CD14-positive monocyte (primary cell): ENCODE measurements around the gene WDR4. TPM values are rescaled to one million over a fixed set of nuclear protein-coding genes. Genes with fewer than 3 reads are reported as not detected.

Experiments
- DNase-seq, 3 donors: peaks; one replicate each; pipeline ENCODE4 v3.0.0-alpha.2; 2011 to 2022
- H2AFZ ChIP-seq: 2 replicates; pipeline ENCODE4 v1.6.0; 2012; ENCODE audit warnings: mild to moderate bottlenecking, low read depth, low read length, inconsistent platforms; ENCODE audit not compliant: insufficient read depth, poor library complexity, severe bottlenecking
- H3K27ac ChIP-seq, 2 donors: 1 replicate in 1 of 2; 2 replicates in 1 of 2; pipeline ENCODE4 v1.5.1; 2012 to 2013; ENCODE audit warnings: low read length in 2 of 2, control low read depth in 1 of 2, inconsistent platforms in 1 of 2, low read depth in 1 of 2, mild to moderate bottlenecking in 1 of 2
- H3K27me3 ChIP-seq, 2 donors: one replicate each; pipeline versions ENCODE4 v1.6.0 to v1.6.1; 2011 to 2013; ENCODE audit warnings: low read length in 2 of 2; ENCODE audit not compliant: control insufficient read depth in 2 of 2, insufficient read depth in 2 of 2
- H3K36me3 ChIP-seq, 2 donors: replicated peaks in 1 of 2; 1 replicate in 1 of 2; 2 replicates in 1 of 2; pipeline versions ENCODE4 v1.5.1 to v1.6.1; 2012 to 2013; ENCODE audit warnings: low read length in 2 of 2, control low read depth in 1 of 2, inconsistent platforms in 1 of 2, mild to moderate bottlenecking in 1 of 2; ENCODE audit not compliant: insufficient read depth in 2 of 2, control insufficient read depth in 1 of 2
- H3K4me1 ChIP-seq, 2 donors: 1 replicate in 1 of 2; 2 replicates in 1 of 2; pipeline versions ENCODE4 v1.5.1 to v1.6.1; 2012 to 2013; ENCODE audit warnings: low read length in 2 of 2, control low read depth in 1 of 2, inconsistent platforms in 1 of 2, mild to moderate bottlenecking in 1 of 2, moderate library complexity in 1 of 2; ENCODE audit not compliant: insufficient read depth in 2 of 2, control insufficient read depth in 1 of 2
- H3K4me2 ChIP-seq: replicated peaks from 2 replicates; pipeline ENCODE3; 2012; ENCODE audit warnings: low read length, moderate library complexity, mild to moderate bottlenecking; ENCODE audit not compliant: poor library complexity, severe bottlenecking; ENCODE audit errors: extremely low read depth
- H3K4me3 ChIP-seq, 3 experiments: fragments of 200-600 bp in 1 of 3; sonication (generic) in 1 of 3; replicated peaks in 1 of 3; 1 replicate in 2 of 3; 2 replicates in 1 of 3; pipeline ENCODE4 v1.5.1; 2011 to 2013; ENCODE audit warnings: low read length in 3 of 3, mild to moderate bottlenecking in 3 of 3, control low read depth in 2 of 3, low read depth in 2 of 3, inconsistent platforms in 1 of 3, moderate library complexity in 1 of 3
- H3K79me2 ChIP-seq: 2 replicates; pipeline ENCODE4 v1.6.0; 2012; ENCODE audit warnings: mild to moderate bottlenecking, control low read depth, inconsistent platforms, low read length, moderate library complexity; ENCODE audit not compliant: insufficient read depth
- H3K9ac ChIP-seq: 2 replicates; pipeline ENCODE4 v1.6.0; 2017; ENCODE audit warnings: low read length, mild to moderate bottlenecking; ENCODE audit not compliant: insufficient read depth, poor library complexity, severe bottlenecking
- H3K9me3 ChIP-seq, 2 donors: replicated peaks in 1 of 2; 1 replicate in 1 of 2; 2 replicates in 1 of 2; pipeline versions ENCODE4 v1.5.1 to v1.6.1; 2012 to 2013; ENCODE audit warnings: low read length in 2 of 2, control low read depth in 1 of 2; ENCODE audit not compliant: control insufficient read depth in 1 of 2, insufficient read depth in 1 of 2
- H4K20me1 ChIP-seq: 2 replicates; pipeline ENCODE4 v1.6.0; 2012; ENCODE audit warnings: mild to moderate bottlenecking, low read length, control low read depth, moderate library complexity; ENCODE audit not compliant: insufficient read depth
- H3K27ac Mint-ChIP-seq, 7 donors: one replicate each; pipeline ENCODE4 v1.8.0; 2020; ENCODE audit warnings: mild to moderate bottlenecking in 7 of 7, mixed read lengths in 7 of 7, moderate library complexity in 6 of 7, inconsistent platforms in 2 of 7
- H3K27me3 Mint-ChIP-seq, 3 donors: one replicate each; pipeline ENCODE4 v1.8.0; 2021 to 2022; ENCODE audit warnings: low read depth in 3 of 3, mild to moderate bottlenecking in 3 of 3, mixed read lengths in 3 of 3, moderate library complexity in 3 of 3, inconsistent platforms in 1 of 3
- H3K36me3 Mint-ChIP-seq, 2 donors: one replicate each; pipeline ENCODE4 v1.8.0; 2020; ENCODE audit warnings: mixed read lengths in 2 of 2, inconsistent platforms in 1 of 2, mild to moderate bottlenecking in 1 of 2
- H3K4me1 Mint-ChIP-seq: one replicate; pipeline ENCODE4 v1.8.0; 2020; ENCODE audit warnings: mild to moderate bottlenecking, mixed read lengths
- H3K4me3 Mint-ChIP-seq, 2 donors: one replicate each; pipeline ENCODE4 v1.8.0; 2020; ENCODE audit warnings: mild to moderate bottlenecking in 2 of 2, mixed read lengths in 2 of 2, moderate library complexity in 1 of 2
- H3K9me3 Mint-ChIP-seq, 7 donors: one replicate each; pipeline ENCODE4 v1.8.0; 2020 to 2022; ENCODE audit warnings: mixed read lengths in 7 of 7, mild to moderate bottlenecking in 6 of 7, moderate library complexity in 6 of 7, inconsistent platforms in 2 of 7
- WGBS: methylation state at CpG from one replicate; pipeline ENCODE4 v1.1.5; 2013; ENCODE audit warnings: missing lambda C conversion rate; ENCODE audit not compliant: insufficient coverage; 5-methylcytosine and 5-hydroxymethylcytosine counted together
- intact Hi-C, 2 donors: fragments of 100-400 bp; cut with micrococcal nuclease; formaldehyde crosslinking; loops; one replicate each; pipeline versions ENCODE4 v1.15.0 to v1.15.1; 2023
- polyA plus RNA-seq, 3 donors: library from polyadenylated mRNA; depleted of rRNA in 1 of 3; unstranded in 2 of 3; stranded (reverse) in 1 of 3; fragments of 300-500 nt in 2 of 3; fragments of >200 nt in 1 of 3; fragmentation: Illumina TruSeq in 2 of 3; gene quantifications; 1 replicate in 2 of 3; 2 replicates in 1 of 3; pipeline ENCODE4 v1.2.3, GENCODE V29; 2012 to 2021
- TF ChIP-seq, protein P1 (sequence below): fragments of 200-600 bp; IDR thresholded peaks from one replicate; pipeline ENCODE4 v1.8.0; 2022; ENCODE audit warnings: antibody characterized with exemption, mild to moderate bottlenecking

WDR4 gene
- polyA plus RNA-seq, 3 donors = 2.9 to 7.0 (median 3.6) TPM

GRCh38 chr21:42799948-42800347 is 79.4 kb downstream of the WDR4 start:
- H4K20me1 ChIP-seq = no peaks in the 10 kb centered on the region
- intact Hi-C loops = loop anchor here in 1 of 2 donors (10.0 kb wide), 1 partner anchor 65 kb away; no protein-coding TSS in a partner anchor
- no peak overlapping the region for H3K4me3 ChIP-seq
- Mint-ChIP-seq H3K4me3 (no peak overlapping the region), H3K27me3 (peaks cover 9 to 12% (median 9%) of the 10 kb centered on the region in 3 donors), H3K36me3 (no peaks in the 10 kb centered on the region), H3K9me3 (no peaks in the 10 kb centered on the region), H3K27ac (peak overlapping the region in 1 of 7 donors; percentile 15), H3K4me1 (no peaks in the 10 kb centered on the region)
- H3K36me3 ChIP-seq = no peaks in the 10 kb centered on the region
- H3K9ac ChIP-seq = no peak overlapping the region
- H3K4me1 ChIP-seq = no peaks in the 10 kb centered on the region
- no peak overlapping the region for H2AFZ ChIP-seq
- TF ChIP-seq, protein P1, sequence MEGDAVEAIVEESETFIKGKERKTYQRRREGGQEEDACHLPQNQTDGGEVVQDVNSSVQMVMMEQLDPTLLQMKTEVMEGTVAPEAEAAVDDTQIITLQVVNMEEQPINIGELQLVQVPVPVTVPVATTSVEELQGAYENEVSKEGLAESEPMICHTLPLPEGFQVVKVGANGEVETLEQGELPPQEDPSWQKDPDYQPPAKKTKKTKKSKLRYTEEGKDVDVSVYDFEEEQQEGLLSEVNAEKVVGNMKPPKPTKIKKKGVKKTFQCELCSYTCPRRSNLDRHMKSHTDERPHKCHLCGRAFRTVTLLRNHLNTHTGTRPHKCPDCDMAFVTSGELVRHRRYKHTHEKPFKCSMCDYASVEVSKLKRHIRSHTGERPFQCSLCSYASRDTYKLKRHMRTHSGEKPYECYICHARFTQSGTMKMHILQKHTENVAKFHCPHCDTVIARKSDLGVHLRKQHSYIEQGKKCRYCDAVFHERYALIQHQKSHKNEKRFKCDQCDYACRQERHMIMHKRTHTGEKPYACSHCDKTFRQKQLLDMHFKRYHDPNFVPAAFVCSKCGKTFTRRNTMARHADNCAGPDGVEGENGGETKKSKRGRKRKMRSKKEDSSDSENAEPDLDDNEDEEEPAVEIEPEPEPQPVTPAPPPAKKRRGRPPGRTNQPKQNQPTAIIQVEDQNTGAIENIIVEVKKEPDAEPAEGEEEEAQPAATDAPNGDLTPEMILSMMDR = no peak
- H3K4me2 ChIP-seq = no peak overlapping the region
- WGBS = 23% methylated on average over 4 of the region's 5 CpGs
- H3K9me3 ChIP-seq = no peaks in the 10 kb centered on the region
- no peaks in the 10 kb centered on the region for H3K27me3 ChIP-seq
- H3K79me2 ChIP-seq = no peaks in the 10 kb centered on the region
- no peak overlapping the region for H3K27ac ChIP-seq
- no peak for DNase-seq

GRCh38 chr21:42799516-42799915 is 79.8 kb downstream of the WDR4 start:
- DNase-seq = no peak
- 96% methylated on average over 7 of the region's 9 CpGs for WGBS
- no peaks in the 10 kb centered on the region for H3K4me1 ChIP-seq
- no peak overlapping the region for H2AFZ ChIP-seq
- no peaks in the 10 kb centered on the region for H3K36me3 ChIP-seq
- H3K9ac ChIP-seq = no peak overlapping the region
- H3K4me3 ChIP-seq = no peak overlapping the region
- no peak overlapping the region for H3K27ac ChIP-seq
- intact Hi-C loops = no loop called here
- Mint-ChIP-seq H3K9me3 (no peaks in the 10 kb centered on the region), H3K27ac (peak overlapping the region in 1 of 7 donors; percentile 12), H3K4me1 (no peaks in the 10 kb centered on the region), H3K4me3 (no peak overlapping the region), H3K36me3 (no peaks in the 10 kb centered on the region), H3K27me3 (peaks cover 7 to 11% (median 11%) of the 10 kb centered on the region in 3 donors)
- H3K4me2 ChIP-seq = no peak overlapping the region
- no peaks in the 10 kb centered on the region for H3K79me2 ChIP-seq
- no peaks in the 10 kb centered on the region for H3K27me3 ChIP-seq
- no peaks in the 10 kb centered on the region for H4K20me1 ChIP-seq
- no peaks in the 10 kb centered on the region for H3K9me3 ChIP-seq
- TF ChIP-seq, protein P1 = no peak

Other genes with a start within 250 kb of the WDR4 start
- under 1 TPM in 2 of 3 donors, not detected in 1; 0.05 to 0.52 TPM for gene PDE9A, start 225.9 kb downstream of the WDR4 start, polyA plus RNA-seq
- 10 to 100 TPM; 18.2 to 35.5 (median 28.0) TPM for gene NDUFV3, start 13.8 kb upstream of the WDR4 start, polyA plus RNA-seq
- gene ERVH48-1, start 46.1 kb upstream of the WDR4 start, polyA plus RNA-seq = not detected
- 10 to 100 TPM in 1 of 3 donors, 1 to 10 TPM in 2; 9.2 to 11.8 (median 9.9) TPM for gene PKNOX1, start 95.0 kb upstream of the WDR4 start, polyA plus RNA-seq
- under 1 TPM in 1 of 3 donors, not detected in 2; 0.19 TPM for gene CBS, start 196.3 kb upstream of the WDR4 start, polyA plus RNA-seq
- gene U2AF1, start 228.0 kb upstream of the WDR4 start, polyA plus RNA-seq = 100 to 1,000 TPM in 1 of 3 donors, 10 to 100 TPM in 2; 38.4 to 111 (median 39.3) TPM